DOHH2 (cell line): ENCODE data around the gene CHML.

Source experiments
- H3F3A ChIP-seq: fragments of 200-600 bp; sonication (generic), shearing (Covaris generic); 2 replicates; pipeline ENCODE4 v1.6.0; 2016; ENCODE audit warnings: antibody characterized with exemption, mild to moderate bottlenecking; ENCODE audit not compliant: control insufficient read depth, insufficient read depth
- H3K27ac ChIP-seq: fragments of 200-600 bp; sonication (generic); 2 replicates; pipeline ENCODE4 v1.5.1; 2014; ENCODE audit warnings: low read depth, mild to moderate bottlenecking, low read length, moderate library complexity
- H3K27me3 ChIP-seq: fragments of 200-600 bp; sonication (generic); 2 replicates; pipeline ENCODE4 v1.6.1; 2014; ENCODE audit warnings: mild to moderate bottlenecking, low read length, mixed read lengths; ENCODE audit not compliant: control insufficient read depth
- H3K36me3 ChIP-seq: fragments of 200-600 bp; sonication (generic); 2 replicates; pipeline ENCODE4 v1.6.1; 2014; ENCODE audit warnings: mild to moderate bottlenecking, low read length, moderate library complexity, mixed read lengths; ENCODE audit not compliant: control insufficient read depth
- H3K4me1 ChIP-seq: fragments of 200-600 bp; sonication (generic); 2 replicates; pipeline ENCODE4 v1.6.1; 2014; ENCODE audit warnings: mild to moderate bottlenecking, low read length, mixed read lengths; ENCODE audit not compliant: control insufficient read depth
- H3K4me2 ChIP-seq: fragments of 200-600 bp; sonication (generic); 2 replicates; pipeline ENCODE4 v1.6.0; 2014; ENCODE audit warnings: mild to moderate bottlenecking, low read length, moderate library complexity
- H3K4me3 ChIP-seq: fragments of 200-600 bp; sonication (generic); 2 replicates; pipeline ENCODE4 v1.5.1; 2014; ENCODE audit warnings: mild to moderate bottlenecking, low read length, mixed read lengths
- H3K79me2 ChIP-seq: fragments of 200-600 bp; sonication (generic); 2 replicates; pipeline ENCODE4 v1.6.1; 2014; ENCODE audit warnings: mild to moderate bottlenecking, low read length, mixed read lengths; ENCODE audit not compliant: control insufficient read depth
- H3K9me2 ChIP-seq: fragments of 200-600 bp; sonication (generic); replicated peaks from 2 replicates; pipeline ENCODE4 v1.6.1; 2014; ENCODE audit warnings: mild to moderate bottlenecking, low read length, mixed read lengths; ENCODE audit not compliant: control insufficient read depth
- H3K9me3 ChIP-seq: fragments of 200-600 bp; sonication (generic); 2 replicates; pipeline ENCODE4 v1.6.1; 2014; ENCODE audit warnings: antibody characterized with exemption, low read length, mixed read lengths; ENCODE audit not compliant: control insufficient read depth, insufficient read depth
- H4K20me1 ChIP-seq: fragments of 200-600 bp; sonication (generic); 2 replicates; pipeline ENCODE4 v1.6.0; 2014; ENCODE audit warnings: low read depth, mild to moderate bottlenecking, antibody characterized with exemption, low read length, moderate library complexity; ENCODE audit not compliant: control insufficient read depth, insufficient read depth
- CTCF ChIP-seq: fragments of 200-600 bp; sonication (generic); IDR thresholded peaks from one replicate; pipeline ENCODE4 v1.5.1; 2014; ENCODE audit warnings: antibody characterized with exemption, mild to moderate bottlenecking, low read depth, low read length; ENCODE audit not compliant: poor library complexity, severe bottlenecking
- EZH2phosphoT487 ChIP-seq: fragments of 200-600 bp; sonication (generic); IDR thresholded peaks from 2 replicates; pipeline ENCODE4 v1.6.1; 2017; ENCODE audit warnings: borderline replicate concordance, mild to moderate bottlenecking, antibody characterized with exemption, low read length, moderate library complexity, mixed read lengths

CHML gene

GRCh38 chr1:241591317-241591716 is 48.9 kb downstream of the CHML start:
- Histone ChIP-seq H3F3A (no peaks in the 10 kb centered on the region), H3K36me3 (peaks cover 8% of the 10 kb centered on the region), H3K4me1 (peaks cover 6% of the 10 kb centered on the region), H3K4me3 (no peak overlapping the region), H3K27me3 (no peaks in the 10 kb centered on the region), H4K20me1 (no peaks in the 10 kb centered on the region), H3K4me2 (no peak overlapping the region), H3K9me3 (no peaks in the 10 kb centered on the region), H3K27ac (no peak overlapping the region), H3K9me2 (no peaks in the 10 kb centered on the region), H3K79me2 (no peaks in the 10 kb centered on the region)
- no peak for TF ChIP-seq EZH2phosphoT487
- TF ChIP-seq CTCF, result no peak

- H3K27me3 ChIP-seq, result no peaks in the 10 kb centered on the region
- H3K27ac ChIP-seq, result no peak overlapping the region
- H3K79me2 ChIP-seq, result no peaks in the 10 kb centered on the region
- H3K4me3 ChIP-seq, result no peak overlapping the region
- no peaks in the 10 kb centered on the region for H3K9me3 ChIP-seq
- TF ChIP-seq EZH2phosphoT487 (no peak), CTCF (no peak)
- H3K4me1 ChIP-seq, result no peaks in the 10 kb centered on the region; the same call in 1 of the 2 replicates
- no peaks in the 10 kb centered on the region for H3K9me2 ChIP-seq
- H3K36me3 ChIP-seq, result peaks cover 8% of the 10 kb centered on the region
- no peaks in the 10 kb centered on the region for H3F3A ChIP-seq
- H3K4me2 ChIP-seq, result no peak overlapping the region
- H4K20me1 ChIP-seq, result no peaks in the 10 kb centered on the region
These were observed 49.5 kb downstream of the CHML start for GRCh38 chr1:241590719-241591118.
